ENCODE data around the gene ATG4B. TPM values are rescaled to one million over a fixed set of nuclear protein-coding genes. Genes with fewer than 3 reads are reported as not detected.

ATG4B gene
- total RNA-seq, 4 donors from 2014 or later = 44.2 to 72.1 (median 66.0) TPM

GRCh38 chr2:241720099-241720498 lies 82.6 kb downstream of the ATG4B start:
- H3K4me1 ChIP-seq = no peaks in the 10 kb centered on the region
- ATAC-seq = peak; percentile 19
- H3K4me3 ChIP-seq = no peak overlapping the region
- TF ChIP-seq POLR2AphosphoS5 (IDR thresholded peaks at IDR 0.05) (no peak), EP300 (IDR thresholded peaks at IDR 0.05) (no peak), POLR2A (IDR thresholded peaks at IDR 0.05) (no peak)
- TF ChIP-seq, protein P1, sequence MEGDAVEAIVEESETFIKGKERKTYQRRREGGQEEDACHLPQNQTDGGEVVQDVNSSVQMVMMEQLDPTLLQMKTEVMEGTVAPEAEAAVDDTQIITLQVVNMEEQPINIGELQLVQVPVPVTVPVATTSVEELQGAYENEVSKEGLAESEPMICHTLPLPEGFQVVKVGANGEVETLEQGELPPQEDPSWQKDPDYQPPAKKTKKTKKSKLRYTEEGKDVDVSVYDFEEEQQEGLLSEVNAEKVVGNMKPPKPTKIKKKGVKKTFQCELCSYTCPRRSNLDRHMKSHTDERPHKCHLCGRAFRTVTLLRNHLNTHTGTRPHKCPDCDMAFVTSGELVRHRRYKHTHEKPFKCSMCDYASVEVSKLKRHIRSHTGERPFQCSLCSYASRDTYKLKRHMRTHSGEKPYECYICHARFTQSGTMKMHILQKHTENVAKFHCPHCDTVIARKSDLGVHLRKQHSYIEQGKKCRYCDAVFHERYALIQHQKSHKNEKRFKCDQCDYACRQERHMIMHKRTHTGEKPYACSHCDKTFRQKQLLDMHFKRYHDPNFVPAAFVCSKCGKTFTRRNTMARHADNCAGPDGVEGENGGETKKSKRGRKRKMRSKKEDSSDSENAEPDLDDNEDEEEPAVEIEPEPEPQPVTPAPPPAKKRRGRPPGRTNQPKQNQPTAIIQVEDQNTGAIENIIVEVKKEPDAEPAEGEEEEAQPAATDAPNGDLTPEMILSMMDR (IDR thresholded peaks at IDR 0.05) = no peak
- 60 to 78% methylated on average over 1 to 4 of the region's 19 CpGs for WGBS, 2 donors (ENCODE audit: low coverage in 1 of 2)
- H3K36me3 ChIP-seq = peaks cover 0 to 96% of the 10 kb centered on the region in 2 donors
- H3K27ac ChIP-seq = no peak overlapping the region
- no peaks in the 10 kb centered on the region for H3K27me3 ChIP-seq
- no peaks in the 10 kb centered on the region for H3K9me3 ChIP-seq

GRCh38 chr2:241720560-241720959 lies 83.1 kb downstream of the ATG4B start:
- Histone ChIP-seq H3K27me3 (no peaks in the 10 kb centered on the region), H3K9me3 (no peaks in the 10 kb centered on the region), H3K4me1 (no peaks in the 10 kb centered on the region), H3K4me3 (no peak overlapping the region), H3K27ac (no peak overlapping the region), H3K36me3 (peaks cover 0 to 96% of the 10 kb centered on the region in 2 donors)
- no CpG with 5 or more reads among the region's 15 CpGs for WGBS, 2 donors (ENCODE audit: low coverage in 1 of 2)
- ATAC-seq = peak; percentile 29
- TF ChIP-seq POLR2A (IDR thresholded peaks at IDR 0.05) = no peak
- no peak for TF ChIP-seq EP300 (IDR thresholded peaks at IDR 0.05)
- TF ChIP-seq POLR2AphosphoS5 (IDR thresholded peaks at IDR 0.05) = no peak
- TF ChIP-seq, protein P1 (IDR thresholded peaks at IDR 0.05) = no peak

DNA sequence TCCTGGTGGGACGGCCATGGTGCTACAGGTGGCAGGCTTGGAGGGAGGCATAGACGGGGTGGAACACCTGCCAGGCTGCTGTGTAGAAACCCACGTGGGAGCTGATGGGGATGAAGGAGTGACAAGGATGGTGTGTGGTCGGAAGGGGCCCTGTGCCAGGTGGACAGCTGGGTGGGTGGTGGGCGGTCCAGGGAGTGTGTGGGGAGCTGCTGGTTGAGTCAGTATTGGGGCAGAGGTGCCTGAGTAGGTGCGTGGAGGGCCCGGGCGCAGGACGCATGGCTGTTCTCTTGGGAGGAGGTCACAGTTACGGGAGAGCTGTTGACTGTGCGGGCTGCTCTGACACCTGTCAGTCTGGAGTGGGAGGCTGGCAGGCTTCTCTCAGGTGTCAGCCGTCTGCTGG lies 84.4 kb downstream of the ATG4B start:
- TF ChIP-seq, protein P1 (IDR thresholded peaks at IDR 0.05) = no peak
- TF ChIP-seq POLR2A (IDR thresholded peaks at IDR 0.05) (no peak), EP300 (IDR thresholded peaks at IDR 0.05) (no peak), POLR2AphosphoS5 (IDR thresholded peaks at IDR 0.05) (no peak)
- Histone ChIP-seq H3K4me3 (no peak overlapping the region), H3K9me3 (no peaks in the 10 kb centered on the region), H3K36me3 (peaks cover 0 to 96% of the 10 kb centered on the region in 2 donors), H3K27ac (no peak overlapping the region), H3K27me3 (no peaks in the 10 kb centered on the region), H3K4me1 (no peaks in the 10 kb centered on the region)
- 74 to 88% methylated on average over 9 to 10 of the region's 12 CpGs for WGBS, 2 donors (ENCODE audit: low coverage in 1 of 2)
- no peak for ATAC-seq

- peaks cover 0 to 89% of the 10 kb centered on the region in 2 donors for H3K36me3 ChIP-seq
- H3K9me3 ChIP-seq = no peaks in the 10 kb centered on the region
- 100% methylated on average over 1 of the region's 21 CpGs; no CpG with 5 or more reads in 1 of the 2 donors for WGBS, 2 donors (ENCODE audit: low coverage in 1 of 2)
- H3K27me3 ChIP-seq = no peaks in the 10 kb centered on the region
- H3K4me3 ChIP-seq = no peak overlapping the region
- no peak overlapping the region for H3K27ac ChIP-seq
- TF ChIP-seq, protein P1 (IDR thresholded peaks at IDR 0.05) = no peak
- TF ChIP-seq POLR2AphosphoS5 (IDR thresholded peaks at IDR 0.05) = no peak
- no peak for TF ChIP-seq EP300 (IDR thresholded peaks at IDR 0.05)
- TF ChIP-seq POLR2A (IDR thresholded peaks at IDR 0.05) = no peak
- no peak for ATAC-seq
- H3K4me1 ChIP-seq = no peaks in the 10 kb centered on the region
These were observed 85.5 kb downstream of the ATG4B start for GRCh38 chr2:241722896-241723454.

Other genes with a start within 250 kb of the ATG4B start
- 100 to 1,000 TPM; 125 to 234 (median 174) TPM for gene STK25, start 129.1 kb upstream of the ATG4B start, total RNA-seq
- 100 to 1,000 TPM in 1 of 4 donors, 10 to 100 TPM in 3; 46.0 to 128 (median 66.3) TPM for gene BOK, start 78.9 kb upstream of the ATG4B start, total RNA-seq
- gene THAP4, start 535 bp upstream of the ATG4B start, total RNA-seq = 10 to 100 TPM; 36.0 to 68.4 (median 43.0) TPM
- gene DTYMK, start 49.1 kb downstream of the ATG4B start, total RNA-seq = 10 to 100 TPM in 2 of 4 donors, 1 to 10 TPM in 2; 7.7 to 18.7 (median 11.0) TPM
- 10 to 100 TPM; 18.0 to 46.7 (median 35.5) TPM for gene ING5, start 64.3 kb downstream of the ATG4B start, total RNA-seq
- gene D2HGDH, start 96.9 kb downstream of the ATG4B start, total RNA-seq = 10 to 100 TPM; 12.5 to 21.8 (median 13.3) TPM
- under 1 TPM in 1 of 4 donors, not detected in 3; 0.40 TPM for gene GAL3ST2, start 139.1 kb downstream of the ATG4B start, total RNA-seq
- gene NEU4, start 171.5 kb downstream of the ATG4B start, total RNA-seq = 1 to 10 TPM in 1 of 4 donors, under 1 TPM in 1, not detected in 2; 0.47 to 2.0 TPM
- under 1 TPM in 2 of 4 donors, not detected in 2; 0.19 to 0.54 TPM for gene PDCD1, start 221.2 kb downstream of the ATG4B start, total RNA-seq
- not detected for gene RTP5, start 232.0 kb downstream of the ATG4B start, total RNA-seq